ENCODE measurements around the gene OR8A1. TPM values are rescaled to one million over a fixed set of nuclear protein-coding genes. Genes with fewer than 3 reads are reported as not detected.
"Not testable (repeated sequence)": the region's sequence is repeated elsewhere in the genome, so short reads cannot be mapped to it uniquely, and the experiment has no call there.

The OR8A1 gene
- polyA plus RNA-seq, 4 donors, result 0.04 TPM; not detected in 3

DNA sequence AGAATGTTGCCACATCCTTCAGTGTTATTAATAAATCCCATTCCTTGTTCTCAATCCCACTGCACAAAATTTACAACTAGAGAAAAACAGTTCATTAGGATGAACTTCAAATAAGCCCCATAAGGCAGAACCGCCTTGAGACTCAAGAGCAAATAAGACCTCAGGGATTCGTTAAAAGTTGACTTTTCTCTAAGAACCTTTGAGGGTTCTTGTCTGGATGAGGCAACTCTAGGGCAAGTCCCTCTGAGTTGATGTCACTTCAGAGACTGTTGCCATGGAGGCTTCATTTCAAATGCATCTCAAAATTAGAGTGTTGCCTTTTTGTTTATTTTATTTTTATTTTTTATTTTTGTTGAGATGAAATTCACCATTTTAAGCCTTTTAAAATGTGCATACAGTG is 21.6 kb downstream of the OR8A1 start:
- no peak for DNase-seq (ENCODE audit: low read depth in 4 of 4, low spot score in 3 of 4)

DNA sequence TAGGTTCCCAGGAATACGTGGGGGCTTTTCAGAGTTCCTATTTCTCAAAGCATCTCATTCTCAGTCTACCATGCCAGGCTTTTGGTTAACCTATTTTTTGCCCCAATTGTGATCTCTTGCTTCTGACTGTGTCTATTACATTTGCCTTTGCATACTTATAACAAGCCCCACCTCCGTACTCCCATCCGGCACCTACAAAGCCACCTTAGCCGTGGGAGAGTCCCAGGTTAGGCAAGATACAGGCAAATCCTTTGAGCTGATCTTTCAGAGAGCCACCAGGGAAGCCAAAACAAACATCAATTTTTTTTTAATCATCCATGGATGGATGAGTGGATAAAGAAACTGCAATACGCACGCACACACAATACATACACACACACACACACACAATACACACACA is 22.8 kb downstream of the OR8A1 start:
- no peak for DNase-seq (ENCODE audit: low read depth in 4 of 4, low spot score in 3 of 4)

DNA sequence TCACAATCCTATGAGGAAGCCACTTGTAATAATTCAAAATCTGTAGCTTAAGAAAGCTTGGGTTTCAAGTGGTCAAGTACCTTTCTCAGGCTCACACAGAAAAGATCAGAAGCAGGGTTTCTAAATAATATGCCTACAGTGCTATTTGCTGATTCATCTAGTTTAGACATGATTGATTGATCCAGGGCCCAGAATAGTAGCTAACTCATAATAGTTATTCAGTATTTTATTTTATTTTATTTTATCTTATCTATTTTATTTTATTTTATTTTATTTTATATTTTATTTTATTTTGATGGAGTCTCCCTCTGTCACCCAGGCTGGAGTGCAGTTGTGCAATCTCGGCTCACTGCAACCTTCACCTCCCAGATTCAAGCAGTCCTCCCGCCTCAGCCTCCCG is 25.5 kb downstream of the OR8A1 start:
- DNase-seq (ENCODE audit: low read depth in 4 of 4, low spot score in 3 of 4), result no peak

DNA sequence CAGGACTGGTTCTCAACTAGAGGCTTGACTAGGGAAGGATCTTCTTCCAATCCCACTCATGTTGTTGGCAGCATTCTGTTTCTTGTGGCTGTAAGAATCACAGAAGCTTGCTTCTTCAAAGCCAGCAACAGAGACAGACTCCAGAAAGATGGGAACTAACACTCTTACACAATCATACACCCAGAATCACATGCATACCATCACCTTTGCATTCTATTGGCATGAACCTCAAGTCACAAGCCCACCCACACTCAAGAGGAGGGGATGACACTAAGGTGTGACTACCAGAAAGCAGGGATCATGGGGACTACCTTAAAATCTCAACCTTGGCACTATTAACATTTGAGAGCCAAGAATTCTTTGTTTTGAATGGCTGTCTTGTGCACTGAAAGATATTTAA is 27.8 kb downstream of the OR8A1 start:
- DNase-seq (ENCODE audit: low read depth in 4 of 4, low spot score in 3 of 4), result no peak

DNA sequence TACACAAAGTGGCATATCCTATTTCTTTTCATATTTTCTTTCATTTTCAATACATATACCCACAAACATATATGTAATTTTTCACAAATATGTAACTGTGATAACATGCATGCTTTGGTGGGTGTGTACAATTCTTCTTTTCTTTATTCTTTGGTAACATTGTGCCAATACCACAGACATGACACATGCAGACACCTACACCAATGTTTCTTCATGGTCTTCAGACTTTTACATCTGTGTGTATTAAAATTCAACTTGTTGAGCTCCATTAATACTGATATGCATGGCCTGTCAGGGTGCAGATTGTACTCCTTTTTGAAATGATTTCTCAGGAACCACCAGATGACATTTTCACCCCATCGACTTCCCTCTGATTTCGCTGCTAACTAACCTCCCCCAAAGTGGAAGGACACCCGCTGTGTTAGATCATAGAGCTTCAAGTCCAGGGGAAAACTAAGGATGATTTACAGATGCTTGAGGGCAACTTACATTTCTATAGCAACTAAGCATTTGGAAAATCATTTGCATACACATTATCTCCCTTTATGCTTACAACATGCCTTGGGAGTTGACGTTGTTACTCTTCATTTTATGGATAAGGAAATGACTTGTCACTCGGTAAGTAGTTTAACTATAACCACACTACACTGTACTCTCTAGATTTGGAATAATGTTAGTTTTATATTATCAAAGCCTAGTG is 31.0 kb downstream of the OR8A1 start:
- DNase-seq (ENCODE audit: low read depth in 4 of 4, low spot score in 3 of 4), result no peak

DNA sequence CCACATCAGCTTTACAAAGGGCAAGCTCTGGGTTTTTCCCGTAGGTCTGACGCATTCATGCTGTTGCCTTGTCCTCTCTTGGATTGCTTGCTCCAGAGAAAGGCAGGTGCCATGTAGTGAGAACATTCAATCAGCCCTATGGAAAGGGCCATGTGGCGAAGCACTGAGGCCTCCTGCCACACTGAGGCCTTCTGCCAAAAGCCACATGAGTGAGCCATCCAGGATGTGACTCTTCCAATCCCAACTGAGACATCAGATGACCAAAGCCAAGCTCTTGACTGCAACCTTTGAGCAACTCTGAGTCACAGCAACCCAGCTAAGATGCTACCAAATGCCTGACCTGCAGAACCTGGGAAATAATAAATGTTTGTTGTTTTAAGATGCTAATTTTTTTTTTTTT is 32.4 kb downstream of the OR8A1 start:
- no peak for DNase-seq (ENCODE audit: low read depth in 4 of 4, low spot score in 3 of 4)

DNA sequence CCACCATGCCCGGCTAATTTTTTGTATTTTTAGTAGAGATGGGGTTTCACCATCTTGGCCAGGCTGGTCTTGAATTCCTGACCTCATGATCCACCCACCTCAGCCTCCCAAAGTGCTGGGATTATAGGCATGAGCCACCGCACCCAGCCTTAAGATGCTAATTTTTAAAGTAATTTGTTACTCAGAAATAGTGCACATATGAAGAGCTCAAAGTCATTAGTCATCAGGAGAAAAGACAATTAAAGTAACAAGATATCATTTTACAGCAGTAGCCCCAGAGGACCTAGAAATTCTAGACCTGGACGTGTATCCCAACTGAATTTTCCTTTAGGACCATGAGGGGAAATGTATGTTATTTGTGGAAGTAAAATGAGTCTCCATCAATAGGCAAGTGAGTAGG is 32.9 kb downstream of the OR8A1 start:
- not testable (repeated sequence) for DNase-seq (ENCODE audit: low read depth in 4 of 4, low spot score in 3 of 4)

DNA sequence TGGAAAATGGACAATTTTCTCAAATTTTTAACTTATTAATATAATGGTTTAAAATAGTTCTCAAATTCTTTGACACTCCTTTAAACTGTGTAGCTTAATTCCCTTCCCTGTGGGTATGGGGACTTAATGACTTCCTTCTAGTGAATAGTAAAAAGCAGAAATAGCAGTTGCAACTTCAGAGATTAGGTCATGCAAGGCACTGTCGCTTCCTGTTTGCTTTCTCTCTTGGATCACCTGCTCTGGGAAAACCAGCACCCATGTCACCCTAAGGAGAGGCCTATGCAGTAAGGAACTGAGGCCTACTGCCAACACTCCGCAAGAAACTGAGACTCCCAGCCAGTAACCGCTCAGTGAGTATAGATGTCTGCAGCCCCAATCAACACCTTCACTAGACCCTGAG is 35.9 kb downstream of the OR8A1 start:
- DNase-seq (ENCODE audit: low read depth in 4 of 4, low spot score in 3 of 4), result no peak

DNA sequence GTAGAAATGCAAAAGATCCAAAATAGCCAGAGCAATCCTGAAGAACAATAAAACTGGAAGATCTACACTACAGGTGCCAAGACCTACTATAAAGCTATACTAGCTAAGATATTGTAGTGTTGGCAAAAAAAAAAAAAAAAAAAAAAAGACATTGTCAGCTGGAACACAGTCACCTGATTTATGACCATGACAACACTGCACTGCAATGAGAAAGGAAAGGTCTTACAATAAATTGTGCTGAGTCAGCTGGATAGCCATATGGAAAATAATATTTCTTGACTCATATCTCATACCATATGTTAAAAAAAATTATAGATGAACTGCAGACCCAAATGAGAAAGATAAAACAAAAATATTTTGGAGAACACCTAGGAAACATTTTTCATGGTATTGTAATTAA is 38.4 kb downstream of the OR8A1 start:
- no peak for DNase-seq (ENCODE audit: low read depth in 4 of 4, low spot score in 3 of 4)

DNA sequence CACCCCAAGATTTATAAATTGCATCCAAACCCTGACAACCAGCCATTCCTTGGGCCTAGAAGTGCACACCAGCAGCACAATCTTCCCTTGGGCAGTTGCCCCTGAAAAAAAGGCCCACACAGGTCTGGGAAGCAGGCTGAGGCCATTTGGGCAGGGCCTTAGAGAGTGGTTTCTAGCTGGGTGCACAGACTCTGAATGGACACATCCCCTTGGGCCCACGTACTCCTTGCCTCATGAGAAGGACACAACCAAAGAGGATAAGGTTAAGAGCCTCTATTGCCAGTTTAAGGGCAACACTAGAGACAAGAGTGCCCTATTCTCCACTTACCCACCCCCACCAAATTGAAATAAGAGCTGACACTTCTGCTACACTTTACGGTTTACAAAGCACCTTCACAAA is 40.5 kb downstream of the OR8A1 start:
- DNase-seq (ENCODE audit: low read depth in 4 of 4, low spot score in 3 of 4), result no peak

DNA sequence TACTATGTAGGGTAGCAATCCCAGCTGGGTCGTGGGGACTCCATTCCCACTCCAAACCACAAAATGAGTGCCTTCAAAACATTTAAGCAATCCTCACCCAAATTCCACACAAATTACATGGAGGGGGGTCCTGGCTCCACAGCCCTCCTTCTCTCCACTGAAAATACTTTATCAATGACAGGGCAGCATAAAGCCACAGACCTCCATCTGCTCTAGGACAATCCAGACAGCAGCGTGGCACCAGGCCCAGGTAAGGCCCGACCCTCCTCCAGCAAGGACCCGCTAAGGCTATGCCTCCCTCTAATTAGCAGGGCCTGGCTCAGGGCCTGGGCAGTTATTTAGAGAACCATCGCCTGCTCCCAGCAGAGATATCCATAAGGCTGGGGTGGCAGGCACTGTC is 41.3 kb downstream of the OR8A1 start, which contains the start of gene PANX3:
TSS of gene PANX3 (plus strand) at position 365 of the 400 bp plus-strand sequence. CDS start 129 bp downstream, outside the sequence.
- no peak for DNase-seq (ENCODE audit: low read depth in 4 of 4, low spot score in 3 of 4)

DNA sequence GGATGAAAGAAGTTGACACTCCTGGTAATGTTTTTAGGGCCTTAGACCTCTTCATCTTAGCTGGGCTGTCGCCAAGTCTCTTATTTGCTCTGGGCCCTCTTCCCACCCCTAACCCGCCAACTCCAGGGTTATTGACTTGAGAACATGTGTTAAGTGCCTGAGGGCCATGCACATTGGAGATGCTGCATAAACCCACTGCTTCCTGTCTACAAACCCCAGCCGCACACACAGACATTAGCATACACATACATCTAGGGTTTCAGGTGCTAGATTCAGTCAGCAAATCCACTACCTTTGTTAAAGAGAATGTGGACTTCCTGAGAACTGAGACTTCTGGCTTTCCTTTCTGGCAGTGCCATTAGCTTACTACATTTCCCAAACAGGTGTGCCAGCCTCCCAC is 42.2 kb downstream of the OR8A1 start:
- no peak for DNase-seq (ENCODE audit: low read depth in 4 of 4, low spot score in 3 of 4)

DNA sequence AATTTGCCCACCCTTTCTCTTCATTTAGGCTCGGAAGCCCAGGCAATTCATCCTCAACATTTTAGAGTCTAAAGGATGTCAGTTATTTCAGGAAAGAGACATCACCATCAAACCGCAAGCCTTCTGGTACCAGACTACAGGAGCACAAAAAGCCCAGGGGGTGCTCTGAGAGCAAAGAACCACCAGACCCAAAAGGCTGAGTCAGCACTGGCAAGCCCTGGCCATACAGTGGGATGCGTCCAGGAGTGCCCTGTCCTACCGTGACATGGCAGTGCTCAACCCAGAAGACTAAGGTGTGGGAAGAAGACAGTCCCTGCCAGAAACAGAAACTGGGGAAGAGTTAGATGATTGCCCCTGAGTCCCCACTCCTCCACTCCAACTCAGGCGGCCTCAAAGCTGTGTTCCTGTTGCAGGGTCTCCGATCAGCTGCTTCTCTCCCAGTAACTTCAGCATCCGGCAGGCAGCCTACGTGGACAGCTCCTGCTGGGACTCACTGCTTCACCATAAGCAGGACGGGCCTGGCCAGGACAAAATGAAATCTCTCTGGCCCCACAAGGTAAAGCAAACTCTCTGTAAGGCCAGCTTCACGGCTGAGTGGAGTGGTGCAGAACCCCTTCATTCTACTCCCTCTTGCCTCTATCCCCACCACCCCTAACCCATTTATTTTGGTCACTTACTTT is 42.9 kb downstream of the OR8A1 start:
- DNase-seq (ENCODE audit: low read depth in 4 of 4, low spot score in 3 of 4), result peak in 1 of 4 donors; percentile 12

DNA sequence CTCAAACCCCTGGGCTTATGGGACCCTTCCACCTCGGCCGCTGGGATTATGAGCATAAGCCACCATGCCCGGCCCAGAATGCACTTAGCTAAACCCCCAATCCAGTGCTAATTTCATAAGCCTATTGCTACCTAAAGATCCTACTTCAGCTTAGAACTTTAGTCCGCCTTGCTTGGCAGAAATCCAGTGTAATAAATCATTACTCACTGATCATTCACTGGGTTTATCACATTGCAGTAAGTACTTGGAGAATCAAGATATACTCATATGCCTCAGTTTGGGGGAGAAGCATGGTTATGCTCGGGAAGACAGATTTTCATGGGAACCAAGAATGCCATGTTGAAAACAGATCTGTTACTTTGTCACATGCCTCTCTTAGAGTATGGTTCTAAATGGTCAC is 49.1 kb downstream of the OR8A1 start:
- no peak for DNase-seq (ENCODE audit: low read depth in 4 of 4, low spot score in 3 of 4)

Other genes starting within 250 kb of the OR8A1 start
- not detected for gene OR8D2, start 249.8 kb upstream of the OR8A1 start, polyA plus RNA-seq (ENCODE audit: insufficient read length in 4 of 4)
- gene OR8B2, start 185.5 kb upstream of the OR8A1 start, polyA plus RNA-seq (ENCODE audit: insufficient read length in 4 of 4), result not detected
- gene OR8B3, start 171.0 kb upstream of the OR8A1 start, polyA plus RNA-seq (ENCODE audit: insufficient read length in 4 of 4), result not detected
- not detected for gene OR8B4, start 145.1 kb upstream of the OR8A1 start, polyA plus RNA-seq (ENCODE audit: insufficient read length in 4 of 4)
- not detected for gene OR8B8, start 124.3 kb upstream of the OR8A1 start, polyA plus RNA-seq (ENCODE audit: insufficient read length in 4 of 4)
- gene OR8B12, start 26.3 kb upstream of the OR8A1 start, polyA plus RNA-seq (ENCODE audit: insufficient read length in 4 of 4), result under 1 TPM in 1 of 4 donors, not detected in 3; 0.04 TPM
- gene PANX3, start 41.4 kb downstream of the OR8A1 start, polyA plus RNA-seq (ENCODE audit: insufficient read length in 4 of 4), result under 1 TPM in 1 of 4 donors, not detected in 3; 0.03 TPM
- 10 to 100 TPM; 26.1 to 31.5 (median 27.5) TPM for gene TBRG1, start 52.9 kb downstream of the OR8A1 start, polyA plus RNA-seq (ENCODE audit: insufficient read length in 4 of 4)
- 10 to 100 TPM; 32.1 to 36.4 (median 35.9) TPM for gene SIAE, start 103.7 kb downstream of the OR8A1 start, polyA plus RNA-seq (ENCODE audit: insufficient read length in 4 of 4)
- 10 to 100 TPM; 19.4 to 22.7 (median 20.2) TPM for gene SPA17, start 103.9 kb downstream of the OR8A1 start, polyA plus RNA-seq (ENCODE audit: insufficient read length in 4 of 4)
- 10 to 100 TPM; 15.7 to 29.3 (median 22.8) TPM for gene NRGN, start 169.9 kb downstream of the OR8A1 start, polyA plus RNA-seq (ENCODE audit: insufficient read length in 4 of 4)
- 10 to 100 TPM in 2 of 4 donors, 1 to 10 TPM in 2; 5.2 to 17.1 (median 11.2) TPM for gene VSIG2, start 182.3 kb downstream of the OR8A1 start, polyA plus RNA-seq (ENCODE audit: insufficient read length in 4 of 4)
- gene ESAM, start 192.3 kb downstream of the OR8A1 start, polyA plus RNA-seq (ENCODE audit: insufficient read length in 4 of 4), result 10 to 100 TPM; 74.9 to 87.0 (median 81.8) TPM
- gene MSANTD2, start 230.4 kb downstream of the OR8A1 start, polyA plus RNA-seq (ENCODE audit: insufficient read length in 4 of 4), result 10 to 100 TPM; 25.4 to 39.9 (median 27.5) TPM